ENCODE results near the gene HLA-DRA.

- TF ChIP-seq CTCF (IDR thresholded peaks at IDR 0.05; ENCODE audit: low read length) (no peak), EZH2 (optimal IDR thresholded peaks at IDR 0.05; ENCODE audit: low read depth, low read length) (no peak)
These were observed 8.2 kb downstream of the HLA-DRA start for GRCh38 chr6:32447932-32448331.
